GM21786 (cell line): Measurements from ENCODE around the gene TEX38.

Experiments used
- ATAC-seq: cut with Tn5 transposase; IDR thresholded peaks from one replicate; pipeline ENCODE4 v1.9.1; 2021; ENCODE audit not compliant: unreplicated experiment

Gene TEX38

DNA sequence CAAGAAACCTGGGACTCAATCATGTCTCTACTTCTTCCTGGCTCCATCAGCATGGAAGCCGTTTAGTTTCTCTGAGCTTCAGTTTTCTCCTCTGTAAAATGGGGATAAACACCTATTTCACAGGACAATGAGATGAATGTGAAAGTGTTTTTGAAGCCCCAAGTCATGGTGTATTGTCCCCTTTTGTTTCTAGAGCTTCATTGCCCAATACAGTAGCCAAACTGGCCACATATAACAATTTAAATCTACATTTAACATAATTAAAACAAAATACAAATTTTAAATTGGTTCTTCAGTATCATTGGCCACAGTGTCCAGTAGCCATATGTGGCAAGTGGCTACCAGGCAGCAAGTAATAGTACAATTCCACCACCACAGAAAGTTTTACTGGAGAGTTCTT, 49.5 kb downstream of the TEX38 start:
- no peak for ATAC-seq

DNA sequence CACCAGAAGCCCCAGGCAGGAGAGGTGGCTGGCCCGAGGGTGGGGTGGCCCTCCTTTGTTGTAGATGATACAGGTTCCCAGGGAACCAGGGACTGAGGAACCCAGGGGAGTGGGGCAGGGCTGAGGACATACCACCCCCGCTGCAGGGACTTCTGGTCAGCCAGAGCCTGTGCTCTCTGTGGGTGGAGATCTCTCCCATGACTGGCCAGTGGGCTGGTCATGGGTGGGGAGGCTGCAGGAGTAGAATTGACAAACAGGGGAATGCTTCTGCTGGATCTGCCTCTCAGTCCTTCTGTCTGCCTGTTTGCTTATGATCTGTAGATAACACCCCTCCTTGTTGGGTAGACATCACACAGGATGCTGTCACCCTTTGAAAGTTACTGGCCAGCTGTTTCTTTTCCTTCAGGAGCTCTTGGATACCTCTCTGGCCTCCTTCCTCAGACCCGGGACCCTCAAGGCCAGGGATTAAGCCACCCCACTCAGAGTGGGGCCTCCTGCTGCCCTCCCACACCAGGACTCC, 50.1 kb downstream of the TEX38 start:
- no peak for ATAC-seq
